GM18858 (cell line): ENCODE measurements around the gene LYPD5.
A peak's percentile ranks its signal among the peaks of the same experiment; 100 is the strongest.

ENCODE experiments used
- ATAC-seq: cut with Tn5 transposase; IDR thresholded peaks from one replicate; pipeline ENCODE4 v1.9.1; 2021; ENCODE audit not compliant: unreplicated experiment

Gene LYPD5

DNA sequence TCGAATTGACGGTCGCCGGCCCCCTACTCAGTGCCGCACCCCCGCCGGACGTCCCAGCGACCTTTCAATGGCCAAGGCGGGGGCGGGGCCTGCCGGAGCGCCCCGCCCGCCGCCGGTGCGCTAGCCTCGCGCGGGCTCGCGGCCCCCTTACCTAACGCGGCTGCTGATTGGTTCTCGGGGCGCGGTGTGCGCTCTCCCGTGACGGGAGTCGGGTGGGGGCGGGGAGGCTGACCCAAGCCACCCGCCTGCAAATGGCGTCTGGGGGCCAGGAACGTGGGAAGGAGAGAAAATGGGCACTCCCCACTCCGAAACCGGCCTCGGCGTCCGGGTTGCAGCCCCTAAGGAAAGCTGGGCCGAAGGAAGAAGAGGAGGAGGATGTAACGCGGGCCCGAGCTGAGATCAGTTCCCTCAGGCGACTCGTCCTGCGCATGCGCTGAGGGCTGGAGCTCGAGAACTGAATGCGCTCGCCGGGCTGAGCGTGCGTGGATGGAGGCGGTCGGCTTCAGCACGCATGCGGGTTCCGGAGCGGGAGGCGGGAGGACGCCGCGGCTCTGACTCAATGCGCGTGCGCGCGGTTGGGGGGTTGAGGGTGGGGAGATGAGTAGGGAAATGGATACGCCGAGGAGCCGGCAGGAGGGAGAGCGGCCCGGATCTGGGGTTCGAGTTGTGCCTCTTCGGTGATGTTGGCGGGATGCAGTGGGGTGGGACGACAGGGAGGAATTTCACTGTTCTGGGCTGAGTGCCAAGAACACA lies 47.6 kb downstream of the LYPD5 start, which contains the start of gene SMG9:
Gene SMG9 (minus strand): TSS at position 460 of the 753 bp plus-strand sequence. CDS start 4,221 bp downstream, outside the sequence.
- ATAC-seq, result peak; percentile 25

GRCh38 chr19:43754253-43754502 lies 48.1 kb downstream of the LYPD5 start:
- no peak for ATAC-seq

- ATAC-seq, result no peak
Observed at GRCh38 chr19:43752287-43752875, 49.9 kb downstream of the LYPD5 start.

GRCh38 chr19:43751466-43752220 lies 50.6 kb downstream of the LYPD5 start:
- no peak for ATAC-seq

- ATAC-seq, result no peak
Observed at GRCh38 chr19:43749898-43750297, 52.3 kb downstream of the LYPD5 start.

DNA sequence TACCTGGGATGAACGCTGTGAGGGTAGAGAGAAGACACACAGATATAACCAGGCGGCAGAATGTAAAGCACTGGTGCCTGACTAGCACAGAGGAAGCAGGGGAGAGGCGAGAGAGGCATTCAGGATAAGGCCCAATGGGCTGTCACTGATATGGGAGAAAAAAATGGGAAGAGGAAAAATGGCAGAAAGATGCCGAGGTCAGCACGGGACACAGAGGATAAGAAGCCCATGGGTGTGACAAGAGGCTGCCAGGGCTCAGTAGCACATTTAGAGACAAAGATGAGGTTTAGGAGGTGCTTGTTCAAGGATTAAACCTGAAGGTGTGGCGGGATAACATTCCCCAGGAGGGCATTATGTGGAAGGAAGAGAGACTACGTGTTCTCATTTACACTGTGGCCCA lies 53.1 kb downstream of the LYPD5 start:
- ATAC-seq, result no peak

- no peak for ATAC-seq
Observed at GRCh38 chr19:43748685-43749084, 53.6 kb downstream of the LYPD5 start.

GRCh38 chr19:43748205-43748594 lies 54.0 kb downstream of the LYPD5 start:
- no peak for ATAC-seq

- no peak for ATAC-seq
Observed at GRCh38 chr19:43747557-43748204, 54.6 kb downstream of the LYPD5 start.
